Measurements from ENCODE around the gene FBXW10B.
"Not testable (repeated sequence)": the region's sequence is repeated elsewhere in the genome, so short reads cannot be mapped to it uniquely, and the experiment has no call there.

GRCh38 chr17:15581462-15581861 is 38.0 kb downstream of the FBXW10B start:
- TF ChIP-seq, protein P1, sequence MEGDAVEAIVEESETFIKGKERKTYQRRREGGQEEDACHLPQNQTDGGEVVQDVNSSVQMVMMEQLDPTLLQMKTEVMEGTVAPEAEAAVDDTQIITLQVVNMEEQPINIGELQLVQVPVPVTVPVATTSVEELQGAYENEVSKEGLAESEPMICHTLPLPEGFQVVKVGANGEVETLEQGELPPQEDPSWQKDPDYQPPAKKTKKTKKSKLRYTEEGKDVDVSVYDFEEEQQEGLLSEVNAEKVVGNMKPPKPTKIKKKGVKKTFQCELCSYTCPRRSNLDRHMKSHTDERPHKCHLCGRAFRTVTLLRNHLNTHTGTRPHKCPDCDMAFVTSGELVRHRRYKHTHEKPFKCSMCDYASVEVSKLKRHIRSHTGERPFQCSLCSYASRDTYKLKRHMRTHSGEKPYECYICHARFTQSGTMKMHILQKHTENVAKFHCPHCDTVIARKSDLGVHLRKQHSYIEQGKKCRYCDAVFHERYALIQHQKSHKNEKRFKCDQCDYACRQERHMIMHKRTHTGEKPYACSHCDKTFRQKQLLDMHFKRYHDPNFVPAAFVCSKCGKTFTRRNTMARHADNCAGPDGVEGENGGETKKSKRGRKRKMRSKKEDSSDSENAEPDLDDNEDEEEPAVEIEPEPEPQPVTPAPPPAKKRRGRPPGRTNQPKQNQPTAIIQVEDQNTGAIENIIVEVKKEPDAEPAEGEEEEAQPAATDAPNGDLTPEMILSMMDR (IDR thresholded peaks at IDR 0.05; ENCODE audit: low read length) = not testable (repeated sequence)
- TF ChIP-seq EZH2 (IDR thresholded peaks at IDR 0.05; ENCODE audit: borderline replicate concordance, low read length) = not testable (repeated sequence)

All from OCI-LY1 (cell line).